Body of pancreas (tissue), 4 donors: ENCODE data around the gene BIK.

Experiments
- CTCF ChIP-seq, 7 experiments: fragments of 450-650 bp in 4 of 7; fragments of 200-600 bp in 3 of 7; sonication (generic) in 3 of 7; IDR thresholded peaks; one replicate each; pipeline ENCODE4 v1.5.1; 2016 to 2019; ENCODE audit warnings: antibody characterized with exemption in 7 of 7
- POLR2A ChIP-seq, 3 donors: fragments of 450-650 bp; IDR thresholded peaks; one replicate each; pipeline ENCODE4 v1.6.1; 2016; ENCODE audit warnings: antibody characterized with exemption in 3 of 3, mild to moderate bottlenecking in 2 of 3

GRCh38 chr22:43152003-43152356 is 41.4 kb downstream of the BIK start:
- TF ChIP-seq CTCF (IDR thresholded peaks at IDR 0.05) (no peak), POLR2A (IDR thresholded peaks at IDR 0.05) (no peak)
